Parathyroid adenoma (tissue), 2 donors: Measurements from ENCODE around the gene XDH.

Source experiments
- H2AFZ ChIP-seq: fragments of 300-600 bp; sonication (generic); one replicate; pipeline ENCODE4 v1.7.0; 2017; ENCODE audit warnings: antibody characterized with exemption, mild to moderate bottlenecking
- H3K27ac ChIP-seq: fragments of 300-600 bp; sonication (generic); one replicate; pipeline ENCODE4 v1.7.0; 2017
- H3K27me3 ChIP-seq: fragments of 300-600 bp; sonication (generic); one replicate; pipeline ENCODE4 v1.7.0; 2017; ENCODE audit warnings: low read length; ENCODE audit not compliant: control insufficient read depth, insufficient read depth
- H3K36me3 ChIP-seq: fragments of 300-600 bp; sonication (generic); one replicate; pipeline ENCODE4 v1.7.0; 2017; ENCODE audit warnings: low read length; ENCODE audit not compliant: control insufficient read depth, insufficient read depth
- H3K4me1 ChIP-seq: fragments of 300-600 bp; sonication (generic); one replicate; pipeline ENCODE4 v1.7.0; 2017; ENCODE audit warnings: control low read depth
- H3K4me2 ChIP-seq: fragments of 300-600 bp; sonication (generic); one replicate; pipeline ENCODE4 v1.7.0; 2017; ENCODE audit warnings: low read length
- H3K4me3 ChIP-seq: fragments of 300-600 bp; sonication (generic); one replicate; pipeline ENCODE4 v1.7.0; 2017; ENCODE audit warnings: low read depth, low read length
- H3K79me2 ChIP-seq: fragments of 300-600 bp; sonication (generic); one replicate; pipeline ENCODE4 v1.7.0; 2017; ENCODE audit warnings: control low read depth
- H3K9ac ChIP-seq: fragments of 300-600 bp; sonication (generic); one replicate; pipeline ENCODE4 v1.7.0; 2017; ENCODE audit warnings: mild to moderate bottlenecking
- H3K9me3 ChIP-seq: fragments of 300-600 bp; sonication (generic); one replicate; pipeline ENCODE4 v1.7.0; 2017; ENCODE audit warnings: low read length; ENCODE audit not compliant: control insufficient read depth
- TF ChIP-seq, protein P1 (sequence below): fragments of 300-600 bp; sonication (generic); IDR thresholded peaks from one replicate; pipeline ENCODE4 v1.7.0; 2017; ENCODE audit warnings: antibody characterized with exemption, mild to moderate bottlenecking
- donor health status: primary hyperparathyroidism.

XDH gene

DNA sequence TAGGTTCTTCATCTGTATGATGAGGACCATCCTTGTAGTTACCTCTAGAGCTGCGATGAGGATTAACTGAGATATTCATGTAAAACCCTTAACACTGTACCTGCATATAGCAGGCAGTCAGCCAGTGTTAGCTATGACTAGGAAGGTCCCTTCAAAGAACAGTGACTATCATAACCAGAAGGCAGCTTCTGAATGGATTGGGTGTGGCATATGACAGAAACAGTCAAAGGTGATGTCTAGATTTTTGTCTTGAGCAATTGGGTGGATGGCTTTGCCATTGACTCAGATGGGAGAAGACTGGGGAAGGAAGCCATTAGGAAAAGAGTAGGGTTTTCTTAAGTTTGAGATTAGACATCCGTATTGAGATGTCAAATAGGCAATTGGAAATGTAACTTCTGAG, 15.7 kb downstream of the XDH start:
- H3K79me2 ChIP-seq = no peaks in the 10 kb centered on the region
- no peak overlapping the region for H2AFZ ChIP-seq
- no peak overlapping the region for H3K9ac ChIP-seq
- H3K27me3 ChIP-seq = no peaks in the 10 kb centered on the region
- TF ChIP-seq, protein P1, sequence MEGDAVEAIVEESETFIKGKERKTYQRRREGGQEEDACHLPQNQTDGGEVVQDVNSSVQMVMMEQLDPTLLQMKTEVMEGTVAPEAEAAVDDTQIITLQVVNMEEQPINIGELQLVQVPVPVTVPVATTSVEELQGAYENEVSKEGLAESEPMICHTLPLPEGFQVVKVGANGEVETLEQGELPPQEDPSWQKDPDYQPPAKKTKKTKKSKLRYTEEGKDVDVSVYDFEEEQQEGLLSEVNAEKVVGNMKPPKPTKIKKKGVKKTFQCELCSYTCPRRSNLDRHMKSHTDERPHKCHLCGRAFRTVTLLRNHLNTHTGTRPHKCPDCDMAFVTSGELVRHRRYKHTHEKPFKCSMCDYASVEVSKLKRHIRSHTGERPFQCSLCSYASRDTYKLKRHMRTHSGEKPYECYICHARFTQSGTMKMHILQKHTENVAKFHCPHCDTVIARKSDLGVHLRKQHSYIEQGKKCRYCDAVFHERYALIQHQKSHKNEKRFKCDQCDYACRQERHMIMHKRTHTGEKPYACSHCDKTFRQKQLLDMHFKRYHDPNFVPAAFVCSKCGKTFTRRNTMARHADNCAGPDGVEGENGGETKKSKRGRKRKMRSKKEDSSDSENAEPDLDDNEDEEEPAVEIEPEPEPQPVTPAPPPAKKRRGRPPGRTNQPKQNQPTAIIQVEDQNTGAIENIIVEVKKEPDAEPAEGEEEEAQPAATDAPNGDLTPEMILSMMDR = no peak
- H3K4me1 ChIP-seq = no peaks in the 10 kb centered on the region
- no peaks in the 10 kb centered on the region for H3K36me3 ChIP-seq
- H3K4me3 ChIP-seq = no peak overlapping the region
- no peaks in the 10 kb centered on the region for H3K9me3 ChIP-seq
- H3K4me2 ChIP-seq = no peak overlapping the region
- no peak overlapping the region for H3K27ac ChIP-seq

DNA sequence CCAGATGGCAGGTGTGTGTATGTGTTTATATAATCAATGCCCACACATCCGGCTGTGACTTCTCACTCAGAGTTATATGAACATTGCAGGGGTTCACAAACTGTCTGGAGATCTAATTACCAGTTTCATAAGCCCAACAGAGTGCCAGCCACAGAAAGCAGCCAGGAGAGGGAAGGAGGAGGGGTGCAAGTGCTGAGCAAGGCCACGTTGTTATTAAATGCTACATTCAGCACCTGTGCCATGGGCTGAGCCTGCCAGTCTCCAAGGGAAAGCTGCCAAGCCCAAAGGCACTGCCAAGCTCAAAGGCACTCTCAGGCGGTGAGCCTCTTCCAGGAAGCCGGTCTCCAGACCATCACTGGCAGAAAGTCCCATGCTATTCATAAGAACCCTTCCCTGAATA, 17.4 kb downstream of the XDH start:
- H3K4me1 ChIP-seq = no peaks in the 10 kb centered on the region

DNA sequence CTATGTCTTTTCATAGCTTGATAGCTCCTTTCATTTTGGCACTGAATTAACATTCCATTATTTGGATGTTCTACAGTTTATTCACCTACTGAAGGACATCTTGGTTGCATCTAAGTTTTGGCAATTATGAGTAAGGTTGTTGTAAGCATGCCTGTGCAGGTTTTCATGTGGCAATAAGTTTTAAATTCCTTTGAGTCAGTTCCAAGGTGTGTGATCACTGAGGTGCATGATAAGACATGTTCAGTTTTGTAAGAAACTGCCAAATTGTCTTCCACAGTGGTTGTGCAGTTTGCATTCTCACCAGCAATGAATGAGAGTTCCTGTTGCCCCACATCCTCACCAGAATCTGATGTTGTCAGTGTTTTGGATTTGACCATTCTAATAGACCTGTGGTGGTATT, 24.2 kb downstream of the XDH start:
- no peaks in the 10 kb centered on the region for H3K79me2 ChIP-seq
- H3K4me1 ChIP-seq = no peaks in the 10 kb centered on the region
- H3K27me3 ChIP-seq = no peaks in the 10 kb centered on the region
- no peak overlapping the region for H3K4me2 ChIP-seq
- no peak overlapping the region for H3K4me3 ChIP-seq
- H3K27ac ChIP-seq = no peak overlapping the region
- H3K9ac ChIP-seq = no peak overlapping the region
- no peak overlapping the region for H2AFZ ChIP-seq
- TF ChIP-seq, protein P1 = no peak
- no peaks in the 10 kb centered on the region for H3K9me3 ChIP-seq
- H3K36me3 ChIP-seq = no peaks in the 10 kb centered on the region

More for the DNA sequence above, 17.4 kb downstream of the XDH start:
- Histone ChIP-seq H3K4me3 (no peak overlapping the region), H3K27me3 (no peaks in the 10 kb centered on the region), H2AFZ (no peak overlapping the region), H3K4me2 (no peak overlapping the region), H3K27ac (no peak overlapping the region), H3K9ac (no peak overlapping the region), H3K79me2 (no peaks in the 10 kb centered on the region), H3K9me3 (no peaks in the 10 kb centered on the region), H3K36me3 (no peaks in the 10 kb centered on the region)
- TF ChIP-seq, protein P1 = no peak

DNA sequence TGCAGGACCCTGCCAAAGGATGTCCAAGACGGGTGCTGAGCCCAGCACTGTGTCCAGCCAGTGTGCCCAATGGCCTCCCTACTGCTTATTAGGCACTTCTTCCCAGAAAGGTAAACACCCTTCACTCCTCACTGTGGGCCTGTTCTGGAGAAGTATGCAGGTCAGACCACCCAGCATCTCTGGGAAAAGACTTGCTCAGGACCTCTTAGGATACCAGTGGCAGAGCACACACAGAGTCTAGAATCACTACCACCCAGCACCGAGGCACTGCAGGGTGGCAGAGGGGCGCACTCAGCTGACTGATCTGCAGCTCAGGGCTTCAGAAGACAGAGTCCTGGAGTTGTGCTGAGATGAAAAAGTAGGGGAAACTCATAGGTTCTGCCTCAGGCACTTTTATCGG, 25.8 kb downstream of the XDH start:
- H3K4me3 ChIP-seq = no peak overlapping the region
- H2AFZ ChIP-seq = no peak overlapping the region
- no peaks in the 10 kb centered on the region for H3K27me3 ChIP-seq
- no peak overlapping the region for H3K27ac ChIP-seq
- H3K9me3 ChIP-seq = no peaks in the 10 kb centered on the region
- TF ChIP-seq, protein P1 = no peak
- H3K4me2 ChIP-seq = no peak overlapping the region
- no peak overlapping the region for H3K9ac ChIP-seq
- H3K36me3 ChIP-seq = no peaks in the 10 kb centered on the region
- H3K79me2 ChIP-seq = no peaks in the 10 kb centered on the region
- no peaks in the 10 kb centered on the region for H3K4me1 ChIP-seq

DNA sequence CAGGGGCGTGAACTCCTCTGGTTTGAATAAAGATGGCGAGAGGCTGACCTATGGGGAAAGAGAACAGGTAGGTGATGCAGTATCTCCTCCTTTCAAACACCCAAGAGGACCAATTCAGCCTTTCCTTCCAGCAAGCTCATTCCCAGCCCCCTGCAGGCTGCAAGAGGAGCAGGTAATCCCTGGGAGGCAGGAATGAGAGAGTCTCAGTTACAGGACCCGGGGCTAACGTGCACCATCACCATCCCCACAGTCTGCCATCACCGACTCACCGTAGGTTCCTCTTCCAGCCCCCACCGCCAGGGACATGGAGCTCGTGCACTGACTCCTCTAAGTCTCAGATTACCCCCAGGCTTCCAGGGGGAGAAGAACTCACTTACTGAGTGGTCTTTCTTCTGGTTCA, 26.7 kb downstream of the XDH start:
- Histone ChIP-seq H3K9ac (no peak overlapping the region), H3K79me2 (no peaks in the 10 kb centered on the region), H2AFZ (no peak overlapping the region), H3K9me3 (no peaks in the 10 kb centered on the region), H3K4me3 (no peak overlapping the region), H3K27ac (no peak overlapping the region), H3K27me3 (no peaks in the 10 kb centered on the region), H3K36me3 (no peaks in the 10 kb centered on the region), H3K4me2 (no peak overlapping the region), H3K4me1 (no peaks in the 10 kb centered on the region)
- TF ChIP-seq, protein P1 = no peak
